ENCODE measurements around the gene GET3.
A peak's percentile ranks its signal among the peaks of the same experiment; 100 is the strongest.

GET3 gene

DNA sequence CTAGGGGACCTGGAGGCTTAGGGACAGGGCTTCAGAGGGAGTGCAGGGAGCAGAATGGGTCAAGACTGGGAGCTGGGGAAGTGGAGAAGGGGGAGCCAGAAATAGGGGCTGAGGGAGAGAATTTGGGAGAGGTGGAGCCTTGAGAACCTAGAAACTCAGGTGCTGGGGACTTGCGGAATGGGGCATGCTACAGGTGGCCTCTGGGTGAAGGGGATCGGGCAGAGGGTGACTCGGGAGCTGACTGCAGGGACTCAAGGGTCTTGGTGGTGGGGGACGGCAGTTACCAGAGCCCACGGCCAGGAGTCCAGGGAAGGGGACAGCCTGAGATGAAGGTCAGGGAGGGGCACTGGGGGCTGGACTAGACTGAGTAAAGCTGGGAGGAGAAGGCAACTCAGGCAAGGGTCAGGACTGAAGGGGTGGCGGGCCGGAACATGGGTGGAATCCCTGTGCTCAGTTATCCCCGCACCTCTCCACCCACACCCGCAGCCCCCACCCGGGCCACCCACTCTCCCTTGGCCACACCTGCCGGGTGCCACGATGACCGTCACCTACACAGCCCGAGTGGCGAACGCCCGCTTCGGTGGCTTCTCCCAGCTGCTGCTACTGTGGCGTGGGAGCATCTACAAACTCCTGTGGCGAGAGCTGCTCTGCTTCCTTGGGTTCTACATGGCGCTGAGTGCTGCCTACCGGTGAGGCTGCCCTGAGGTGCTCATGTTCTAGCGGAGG lies 14.9 kb downstream of the GET3 start:
- no peak for DNase-seq (ENCODE audit: low read depth)

DNA sequence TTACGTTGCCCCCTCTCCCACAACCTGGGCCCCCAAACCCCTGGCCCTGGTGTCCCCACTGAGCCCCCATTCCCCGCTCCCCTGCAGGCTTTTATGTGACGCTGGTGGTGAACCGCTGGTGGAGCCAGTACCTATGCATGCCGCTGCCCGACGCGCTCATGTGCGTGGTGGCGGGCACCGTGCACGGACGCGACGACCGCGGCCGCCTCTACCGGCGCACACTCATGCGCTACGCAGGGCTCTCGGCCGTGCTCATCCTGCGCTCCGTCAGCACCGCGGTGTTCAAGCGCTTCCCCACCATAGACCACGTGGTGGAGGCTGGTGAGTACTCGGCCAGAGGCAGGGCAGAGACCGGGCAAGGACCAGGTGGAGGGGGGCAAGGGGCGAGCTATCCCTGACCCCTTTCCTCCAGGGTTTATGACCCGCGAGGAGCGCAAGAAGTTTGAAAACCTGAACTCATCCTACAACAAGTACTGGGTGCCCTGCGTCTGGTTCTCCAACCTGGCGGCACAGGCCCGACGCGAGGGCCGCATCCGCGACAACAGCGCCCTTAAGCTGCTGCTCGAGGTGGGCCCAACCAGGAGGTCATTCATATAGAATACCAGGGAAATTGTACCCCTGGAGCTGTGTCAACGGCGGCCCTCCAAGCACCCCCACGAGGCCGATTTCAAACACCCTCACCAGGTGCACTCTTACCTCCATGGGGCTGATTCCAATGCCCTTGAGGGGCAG lies 17.3 kb downstream of the GET3 start:
- no peak for DNase-seq (ENCODE audit: low read depth)

DNA sequence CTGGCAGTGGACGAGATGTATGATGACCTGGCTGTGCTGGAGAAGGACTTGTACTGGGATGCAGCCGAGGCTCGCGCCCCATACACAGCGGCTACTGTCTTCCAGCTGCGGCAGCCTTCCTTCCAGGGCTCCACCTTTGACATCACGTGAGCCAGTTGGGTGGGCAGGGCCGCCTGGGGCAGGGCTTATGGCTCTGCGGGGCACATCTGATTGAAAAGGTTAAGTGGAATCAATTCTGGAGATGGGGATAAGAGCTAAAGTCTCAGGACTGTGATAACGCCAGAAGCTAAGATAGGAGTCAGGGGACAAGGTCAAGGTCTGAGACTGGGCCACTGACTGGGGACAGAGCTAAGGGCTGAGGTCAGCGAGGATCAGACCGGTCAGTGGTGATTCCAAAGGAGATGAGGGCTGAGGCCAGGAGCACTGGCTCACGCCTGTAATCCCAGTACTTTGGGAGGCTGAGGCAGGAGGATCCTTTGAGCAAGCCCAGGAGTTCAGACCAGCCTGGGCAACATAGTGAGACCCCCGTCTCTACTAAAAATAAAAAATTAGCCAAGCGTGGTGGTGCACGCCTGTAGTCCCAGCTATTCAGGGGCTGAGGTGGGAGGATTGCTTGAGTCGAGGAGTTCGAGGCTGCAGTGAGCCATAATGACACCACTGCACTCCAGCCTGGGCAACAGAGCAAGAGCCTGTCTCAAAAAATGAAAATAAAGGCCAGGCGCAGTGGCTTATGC lies 19.0 kb downstream of the GET3 start:
- DNase-seq (ENCODE audit: low read depth): no peak

DNA sequence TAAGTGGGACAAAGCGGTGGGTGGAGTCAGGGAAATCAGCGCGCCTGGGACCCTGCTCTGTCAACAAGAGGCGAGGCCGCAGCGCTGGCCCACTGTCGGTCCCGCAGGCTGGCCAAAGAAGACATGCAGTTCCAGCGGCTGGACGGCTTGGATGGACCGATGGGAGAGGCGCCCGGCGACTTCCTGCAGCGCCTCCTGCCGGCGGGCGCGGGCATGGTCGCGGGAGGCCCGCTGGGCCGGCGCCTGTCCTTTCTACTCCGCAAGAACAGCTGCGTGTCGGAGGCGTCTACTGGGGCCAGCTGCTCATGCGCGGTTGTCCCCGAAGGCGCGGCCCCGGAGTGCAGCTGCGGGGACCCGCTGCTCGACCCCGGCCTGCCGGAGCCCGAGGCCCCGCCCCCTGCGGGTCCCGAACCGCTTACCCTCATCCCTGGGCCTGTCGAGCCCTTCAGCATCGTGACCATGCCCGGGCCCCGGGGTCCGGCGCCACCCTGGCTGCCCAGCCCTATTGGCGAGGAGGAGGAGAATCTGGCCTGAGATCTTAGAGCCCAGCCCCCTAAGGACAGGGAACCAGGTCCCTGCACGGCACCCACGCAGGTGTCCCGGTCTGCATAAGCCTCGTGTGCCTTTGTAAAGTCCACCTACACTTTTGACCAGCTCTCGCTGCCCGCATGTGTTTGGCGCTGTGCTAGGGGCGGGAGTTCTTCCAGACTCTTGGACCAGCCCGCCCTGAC lies 20.4 kb downstream of the GET3 start:
- peak; percentile 37 for DNase-seq (ENCODE audit: low read depth)

DNA sequence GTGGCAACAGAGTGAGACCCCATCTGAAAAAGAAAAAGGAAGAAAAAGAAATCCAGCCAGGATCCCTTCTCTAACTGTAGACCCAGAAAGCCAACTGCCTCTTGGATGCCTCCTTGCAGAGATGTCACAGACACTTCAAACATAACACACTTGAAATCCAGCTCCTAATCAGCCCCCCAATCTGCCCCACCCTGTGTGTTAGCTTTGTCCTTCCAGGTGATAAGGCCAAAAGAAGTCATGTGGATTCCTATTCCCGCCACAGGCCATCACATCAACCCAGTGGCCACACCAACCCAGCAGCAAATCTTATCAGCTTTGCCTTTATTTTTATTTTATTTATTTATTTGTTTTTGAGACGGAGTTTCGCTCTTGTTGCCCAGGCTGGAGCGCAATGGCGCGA lies 22.4 kb downstream of the GET3 start:
- DNase-seq (ENCODE audit: low read depth): no peak

- DNase-seq (ENCODE audit: low read depth): no peak
These were observed 25.8 kb downstream of the GET3 start for GRCh38 chr19:12763100-12763499.

DNA sequence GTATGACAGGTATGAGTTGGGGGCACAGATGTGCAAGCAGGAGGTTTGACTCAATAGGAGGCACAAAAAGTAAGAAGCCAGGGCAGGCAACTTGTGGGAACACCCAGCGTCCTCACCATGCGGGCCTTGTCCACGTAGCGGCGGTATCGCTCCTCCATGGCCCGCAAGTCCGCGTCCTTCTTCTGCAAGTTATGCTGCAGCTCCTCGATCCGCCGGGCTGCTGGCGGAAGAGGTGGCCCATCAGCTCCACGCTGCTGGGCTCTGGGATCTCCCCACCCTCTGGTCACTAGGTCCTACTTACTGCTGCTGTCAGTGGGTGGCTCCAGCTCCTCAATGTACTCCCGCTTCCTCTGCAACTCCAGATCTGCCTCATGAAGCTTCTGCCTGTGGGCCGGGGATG lies 27.4 kb downstream of the GET3 start:
- no peak for DNase-seq (ENCODE audit: low read depth)

DNA sequence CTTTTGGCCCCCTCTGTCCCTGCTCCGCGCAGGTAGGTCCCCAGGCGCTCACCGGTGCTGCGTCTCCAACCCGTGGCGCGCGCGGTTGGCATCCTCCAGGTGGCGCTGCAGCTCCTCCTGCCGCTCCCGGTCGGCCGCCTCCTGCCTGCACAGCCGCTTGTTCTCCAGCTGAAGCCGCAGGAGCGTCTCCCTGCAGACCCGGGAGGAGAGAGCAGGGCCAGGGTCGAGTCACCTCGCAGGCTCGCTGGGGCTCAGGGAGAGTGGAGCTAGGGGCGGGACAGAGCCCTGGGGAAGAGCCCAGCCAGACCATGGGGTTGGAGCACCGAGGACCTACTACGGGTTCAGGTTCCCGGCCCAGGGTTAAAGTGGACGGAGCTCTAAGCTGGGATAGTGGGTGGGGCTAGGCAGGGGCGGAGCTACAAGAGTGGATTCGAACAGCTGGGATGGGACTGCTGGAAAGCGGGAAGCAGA lies 28.8 kb downstream of the GET3 start:
- DNase-seq (ENCODE audit: low read depth): peak; percentile 59

DNA sequence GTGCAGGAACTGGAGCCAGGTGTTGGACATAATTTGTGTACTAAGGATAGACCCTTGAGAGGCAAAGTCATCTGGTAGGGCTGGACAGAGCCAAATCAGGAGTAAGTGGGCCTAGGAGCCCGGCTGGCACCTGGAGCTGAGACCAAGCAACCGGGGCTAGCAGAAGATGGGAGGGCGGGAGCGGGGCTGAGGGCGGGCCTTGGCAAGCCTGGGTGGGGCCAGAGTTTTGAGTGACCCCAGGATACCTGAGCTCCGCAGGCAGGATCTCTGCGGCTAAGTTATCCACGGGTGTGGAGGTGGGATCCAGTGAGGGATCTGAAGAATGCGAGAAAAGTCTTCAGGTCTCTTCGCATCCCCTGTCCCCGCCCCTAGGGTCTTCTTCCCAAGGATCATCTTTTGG lies 29.9 kb downstream of the GET3 start:
- DNase-seq (ENCODE audit: low read depth): no peak

- no peak for DNase-seq (ENCODE audit: low read depth)
These were observed 30.4 kb downstream of the GET3 start for GRCh38 chr19:12767666-12768065.

- no peak for DNase-seq (ENCODE audit: low read depth)
These were observed 32.4 kb downstream of the GET3 start for GRCh38 chr19:12769689-12770088.

DNA sequence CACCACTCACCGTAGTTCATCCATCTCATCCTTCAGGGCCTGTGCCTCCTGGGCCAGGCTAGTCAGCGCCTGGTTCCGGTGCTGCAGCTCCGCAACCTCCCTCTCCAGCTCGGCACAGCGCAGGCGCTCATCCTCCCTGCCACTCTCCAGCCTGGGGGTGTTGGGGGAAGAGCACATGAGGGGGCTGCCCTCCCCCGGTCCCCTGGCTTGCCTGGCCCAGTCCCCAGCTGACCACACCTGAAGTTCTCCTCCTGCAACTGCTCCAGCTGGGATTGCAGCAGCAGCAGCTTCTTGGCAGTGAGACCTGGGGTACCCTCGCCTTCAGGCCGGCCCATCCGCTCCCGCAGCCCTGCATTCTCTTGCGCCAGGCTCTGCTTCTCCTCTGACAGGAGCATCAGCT lies 33.6 kb downstream of the GET3 start:
- DNase-seq (ENCODE audit: low read depth): no peak

DNA sequence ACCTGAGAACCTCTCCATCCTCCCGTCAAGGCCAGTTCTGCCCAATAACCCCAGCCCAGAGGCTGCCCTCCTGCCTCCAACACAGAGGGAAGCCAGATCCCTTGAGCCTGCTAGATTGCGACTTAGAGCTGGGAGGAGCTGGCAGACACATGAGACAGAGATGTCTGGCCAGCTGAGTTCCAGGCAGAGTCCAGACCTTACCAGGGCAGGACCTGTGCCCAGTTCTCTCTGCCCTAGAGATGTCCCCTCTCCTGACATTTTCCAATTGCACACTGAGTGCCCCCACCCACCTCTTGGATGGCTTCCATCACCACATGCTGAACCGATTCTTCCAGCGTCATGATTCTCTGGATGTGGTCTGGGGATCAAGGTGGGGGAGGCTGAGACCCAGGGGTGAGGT lies 35.0 kb downstream of the GET3 start:
- no peak for DNase-seq (ENCODE audit: low read depth)

DNA sequence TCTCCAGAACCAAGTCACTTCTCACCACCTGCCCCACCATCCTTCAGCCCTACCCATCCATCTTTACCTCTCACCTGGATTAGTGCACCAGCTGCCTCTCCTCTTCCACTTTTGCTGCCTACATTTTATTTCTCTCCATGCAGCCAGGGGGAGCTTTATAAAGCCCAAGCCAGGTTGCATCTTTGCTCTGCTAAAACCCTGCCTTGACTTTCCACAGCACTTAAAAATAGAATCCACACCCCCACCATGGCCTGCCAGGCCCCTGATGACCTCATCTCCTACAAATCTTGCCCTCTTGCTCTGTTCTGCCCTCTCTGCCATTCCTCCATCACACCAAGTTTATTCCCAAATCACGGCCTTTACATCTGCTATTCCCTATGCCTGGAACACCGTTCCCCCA lies 36.3 kb downstream of the GET3 start:
- no peak for DNase-seq (ENCODE audit: low read depth)

GRCh38 chr19:12774588-12775555 lies 37.6 kb downstream of the GET3 start, which contains the start of gene HOOK2:
Gene HOOK2 (minus strand): TSS chr19:12775552. CDS start chr19:12775449, 103 bp downstream.
- no peak for DNase-seq (ENCODE audit: low read depth)

DNA sequence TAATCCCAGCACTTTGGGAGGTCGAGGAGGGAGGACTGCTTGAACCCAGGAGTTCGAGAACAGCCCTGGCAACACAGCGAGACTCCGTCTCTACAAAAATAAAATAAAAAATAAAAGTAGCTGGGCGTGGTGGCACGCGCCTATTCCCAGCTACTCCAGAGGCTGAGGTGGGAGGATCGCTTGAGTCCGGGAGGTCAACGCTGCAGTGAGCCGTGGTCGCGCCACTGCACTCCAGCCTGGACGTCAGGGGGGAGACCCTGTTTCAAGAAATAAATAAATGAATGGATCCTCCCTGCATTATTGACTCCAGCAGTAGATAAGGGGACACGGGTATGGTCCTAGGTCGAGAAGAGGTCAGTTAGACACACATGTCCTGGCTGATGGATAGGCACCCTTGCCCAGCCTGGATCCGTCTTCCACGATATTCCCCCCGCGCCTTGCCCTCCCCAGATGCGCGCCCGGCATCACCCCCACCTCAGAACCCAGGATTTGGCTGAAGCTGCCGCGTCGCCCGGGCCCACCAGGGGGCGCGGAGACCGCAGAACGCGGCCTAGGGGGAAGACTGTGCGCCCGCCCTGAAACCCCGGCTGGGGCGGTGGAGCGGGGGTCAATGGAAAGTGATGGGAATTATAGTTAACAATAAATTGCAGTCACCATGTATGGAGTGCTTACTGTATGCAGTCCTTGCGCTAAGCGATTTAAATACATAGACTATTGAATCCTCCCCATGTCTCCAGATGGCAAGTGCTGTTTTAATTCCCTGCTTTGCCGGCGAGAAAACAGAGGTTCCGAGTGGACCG lies 40.1 kb downstream of the GET3 start:
- peak; percentile 61 for DNase-seq (ENCODE audit: low read depth)

DNA sequence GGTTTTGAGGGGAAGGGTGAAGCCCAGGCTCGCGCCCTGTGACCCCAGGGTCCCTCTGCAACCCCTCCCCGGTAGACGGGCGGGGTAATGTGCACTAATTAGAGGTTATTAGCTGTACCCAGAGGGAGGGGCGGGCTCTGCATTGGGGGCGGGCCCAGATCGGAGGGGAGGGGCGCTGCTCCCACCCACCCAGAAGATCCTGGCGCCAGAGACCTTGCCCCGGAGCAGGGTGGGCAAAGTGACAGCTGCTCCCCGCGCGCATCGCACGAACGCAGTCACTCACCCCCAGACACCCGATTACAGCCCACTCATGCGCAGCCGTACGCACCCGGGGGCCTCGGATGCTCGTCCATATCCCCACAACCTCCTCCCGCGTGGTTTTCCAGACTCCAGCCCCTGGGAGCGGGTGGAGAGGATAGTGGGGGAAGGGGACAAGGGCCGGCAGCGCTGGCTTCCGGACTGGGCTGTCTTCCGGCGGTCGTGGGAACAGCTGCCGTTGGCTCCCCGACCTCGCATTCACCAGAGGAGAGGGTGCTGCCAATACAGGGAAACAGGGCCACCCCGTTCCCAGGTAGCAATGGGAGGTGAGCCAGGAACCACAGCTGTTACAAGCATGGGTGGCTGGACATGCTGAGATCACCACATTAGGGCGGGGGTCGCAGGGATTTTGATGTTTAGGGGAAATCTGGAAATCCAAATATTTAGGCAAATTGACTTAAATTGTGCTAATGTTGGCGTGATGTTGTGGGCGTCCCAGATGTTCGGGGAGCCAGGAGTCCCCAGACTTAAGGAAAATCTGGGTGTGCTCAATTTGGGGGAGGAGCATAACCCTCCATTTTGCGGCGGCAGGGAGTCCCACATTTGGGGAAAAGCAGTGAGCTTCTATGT lies 41.0 kb downstream of the GET3 start:
- peak; percentile 62 for DNase-seq (ENCODE audit: low read depth)

GRCh38 chr19:12778905-12779161 lies 41.5 kb downstream of the GET3 start:
- no peak for DNase-seq (ENCODE audit: low read depth)

Measured in stromal cell of bone marrow (primary cell).